ENCODE results near the gene UBE4B.
"Not testable (repeated sequence)": the region's sequence is repeated elsewhere in the genome, so short reads cannot be mapped to it uniquely, and the experiment has no call there.

The UBE4B gene

DNA sequence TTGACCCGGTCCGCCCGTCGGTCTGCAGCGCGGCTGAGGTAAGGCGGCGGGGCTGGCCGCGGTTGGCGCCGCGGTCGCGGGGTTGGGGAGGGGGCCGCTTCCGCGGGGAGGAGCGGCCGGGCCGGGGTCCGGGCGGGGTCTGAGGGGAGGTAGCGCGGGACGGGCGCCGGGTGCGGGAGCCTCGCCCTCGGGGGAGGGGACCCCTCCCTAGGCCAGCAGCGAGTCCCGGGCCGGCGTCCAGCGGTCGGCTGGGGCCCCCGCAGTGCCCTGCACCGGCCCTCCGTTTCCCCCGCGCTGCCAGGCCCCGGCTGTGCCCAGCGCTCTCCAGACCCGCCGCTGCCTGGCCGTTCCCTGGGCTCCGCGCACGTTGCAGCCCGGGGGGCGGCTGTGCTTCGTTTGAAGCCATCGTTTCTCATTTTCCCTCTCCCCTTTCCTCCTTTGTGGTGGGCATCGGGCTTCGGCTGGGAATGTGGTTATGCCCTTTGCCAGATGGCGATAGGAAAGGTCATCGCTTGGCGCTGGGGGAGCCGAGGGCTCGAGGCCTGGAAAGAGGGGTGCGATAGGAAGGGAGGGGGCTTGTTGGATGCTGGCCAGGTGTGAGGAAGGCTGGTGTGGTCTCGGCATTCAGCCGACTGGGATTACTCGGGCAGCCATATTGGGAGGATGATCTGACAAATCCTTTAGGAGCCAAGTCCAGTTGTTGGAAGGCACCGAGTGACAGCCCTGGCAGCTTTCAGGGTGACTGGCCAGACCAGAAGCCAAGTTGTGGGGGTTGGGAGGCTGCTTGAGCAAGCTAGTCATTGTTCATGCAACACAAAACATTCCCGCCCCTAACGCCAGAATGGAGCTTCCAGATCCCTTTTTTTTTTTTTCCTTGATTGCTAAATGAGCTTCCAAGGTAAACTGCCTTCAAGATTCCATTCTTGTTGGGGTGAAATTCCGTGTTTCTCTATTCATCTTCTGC lies 178.4 kb downstream of the UBE4B start:
- DNase-seq (ENCODE audit: low read depth) = peak; percentile 97

DNA sequence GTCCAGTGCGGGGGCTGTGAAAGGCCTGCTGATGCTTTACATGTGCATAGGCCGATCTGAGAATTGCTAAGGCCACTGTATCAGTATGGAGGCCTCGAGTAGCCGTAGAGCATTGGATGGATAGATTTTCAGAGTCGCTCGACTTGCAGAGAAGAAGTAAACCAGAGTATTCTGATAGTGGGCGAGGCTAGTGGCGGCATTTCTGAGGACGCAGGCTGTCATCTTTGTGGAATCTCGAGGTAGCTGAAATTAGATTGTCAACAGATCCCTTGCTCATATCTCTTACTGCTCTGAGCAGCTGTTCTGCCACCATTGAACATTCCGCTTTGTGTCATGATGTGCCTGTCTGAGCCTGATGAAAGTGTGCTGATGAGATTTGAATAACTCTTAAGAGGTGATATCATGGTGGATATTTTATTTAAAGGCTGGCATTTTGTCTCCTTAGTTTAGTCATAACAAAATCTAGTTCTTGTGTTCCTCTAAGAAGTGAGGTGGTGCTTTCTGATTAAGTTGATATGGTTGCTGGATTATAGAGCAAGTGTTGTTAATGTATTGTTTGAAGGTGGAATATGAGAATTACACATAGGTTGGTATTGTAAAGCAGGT lies 179.2 kb downstream of the UBE4B start:
- no peak for DNase-seq (ENCODE audit: low read depth)

DNA sequence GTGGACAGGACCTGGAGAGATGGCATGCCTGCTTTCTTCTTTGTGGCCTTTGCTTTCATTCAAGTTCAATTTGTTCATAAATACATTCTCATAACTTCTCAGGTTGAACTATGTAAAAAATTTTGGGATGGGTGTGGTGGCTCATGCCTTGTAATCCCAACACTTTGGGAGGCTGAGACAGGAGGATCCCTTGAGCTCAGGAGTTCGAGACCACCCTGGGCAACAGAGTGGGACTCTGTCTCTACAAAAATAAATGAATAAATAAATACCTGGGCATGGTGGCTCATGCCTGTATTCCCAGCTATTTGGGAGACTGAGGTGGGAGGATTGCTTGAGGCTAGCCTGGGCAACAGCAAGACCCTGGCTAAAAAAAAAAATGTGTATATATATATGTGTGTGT lies 179.7 kb downstream of the UBE4B start:
- DNase-seq (ENCODE audit: low read depth) = no peak

DNA sequence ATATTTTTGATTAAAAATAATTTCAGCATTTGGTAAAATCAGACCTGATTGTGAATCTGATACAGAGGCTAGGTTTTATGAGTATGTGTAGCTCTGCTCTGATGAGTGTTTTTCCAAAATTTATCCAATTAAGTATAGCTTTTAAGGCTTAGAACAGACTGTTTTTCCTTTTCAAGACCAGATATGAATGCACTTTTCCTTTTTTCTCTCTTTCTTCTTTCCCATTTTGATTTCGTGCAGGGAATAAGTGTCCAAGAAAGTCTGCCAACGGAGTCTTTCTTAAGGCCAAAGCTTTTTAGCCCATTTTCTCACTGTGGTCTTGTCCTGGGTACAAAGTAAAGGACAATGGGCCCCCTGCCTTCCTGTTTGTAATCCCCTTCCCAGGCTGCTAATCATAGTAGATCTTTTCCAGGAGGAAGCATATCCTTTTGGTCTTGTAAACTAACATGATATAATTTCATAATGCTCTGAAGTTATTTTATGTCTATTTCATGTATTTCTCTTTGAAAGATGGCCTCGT lies 180.5 kb downstream of the UBE4B start:
- DNase-seq (ENCODE audit: low read depth) = no peak

DNA sequence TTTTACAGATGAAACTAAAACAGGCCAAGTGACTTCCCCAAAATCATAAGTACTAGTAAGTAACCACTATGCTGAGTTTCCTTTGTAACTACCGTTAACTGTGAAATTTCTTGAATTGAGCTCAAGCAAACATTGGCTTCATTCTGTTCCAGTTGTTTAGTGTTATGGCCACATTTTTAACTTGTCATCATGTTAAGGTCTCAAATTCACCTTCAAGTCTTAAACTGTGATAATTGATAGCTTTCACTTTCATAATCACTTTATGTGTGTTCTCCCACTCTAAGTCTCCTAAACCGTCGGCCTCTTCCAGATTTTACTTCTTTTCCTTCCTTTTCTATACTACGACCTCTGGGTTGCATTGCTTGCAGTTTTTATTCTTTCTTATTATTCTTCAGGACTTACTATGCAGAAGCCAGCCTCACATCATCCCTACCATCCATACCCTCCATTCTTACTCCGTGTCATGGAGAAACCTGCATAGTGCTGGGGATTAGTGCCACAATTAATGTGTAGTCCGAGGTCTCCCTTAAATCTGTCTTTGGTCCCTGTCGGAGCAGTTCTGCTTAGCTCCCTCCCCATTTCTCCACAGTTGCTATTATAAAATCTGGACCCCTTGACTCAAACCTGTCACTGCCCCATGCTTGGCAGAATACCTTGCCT lies 183.5 kb downstream of the UBE4B start:
- DNase-seq (ENCODE audit: low read depth) = no peak

DNA sequence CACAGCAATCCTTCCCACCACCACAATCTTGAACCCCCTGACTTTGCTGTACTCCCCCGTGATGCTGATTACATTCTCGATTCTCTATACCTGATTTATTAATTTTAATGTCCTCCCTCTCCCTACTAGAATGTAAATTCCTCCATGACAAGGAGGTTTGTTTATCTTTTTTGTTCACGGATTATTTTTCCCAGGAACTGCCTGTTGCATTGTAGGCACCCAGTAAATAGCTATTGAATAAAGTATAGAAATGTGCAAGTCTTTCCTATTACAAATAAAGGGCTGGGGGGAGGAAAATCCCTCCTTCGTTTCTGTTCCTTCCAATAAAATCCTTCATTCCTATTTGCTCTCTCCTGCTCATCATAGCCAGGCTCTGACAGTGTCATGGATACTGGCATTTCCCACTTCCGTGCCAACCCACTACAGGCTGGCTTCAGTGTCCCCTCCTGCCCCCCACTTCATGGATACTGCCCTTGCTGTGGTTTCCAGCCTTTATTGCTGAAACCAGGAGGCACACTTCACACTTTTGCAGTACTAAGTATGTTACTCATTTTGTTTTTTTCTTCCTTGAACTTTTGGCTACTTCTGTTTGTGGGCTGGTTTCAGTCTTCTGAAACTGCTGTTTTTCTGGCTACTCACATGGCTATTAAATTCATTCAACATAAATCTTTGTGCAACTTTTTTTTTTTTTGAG lies 185.1 kb downstream of the UBE4B start:
- DNase-seq (ENCODE audit: low read depth) = peak; percentile 55

DNA sequence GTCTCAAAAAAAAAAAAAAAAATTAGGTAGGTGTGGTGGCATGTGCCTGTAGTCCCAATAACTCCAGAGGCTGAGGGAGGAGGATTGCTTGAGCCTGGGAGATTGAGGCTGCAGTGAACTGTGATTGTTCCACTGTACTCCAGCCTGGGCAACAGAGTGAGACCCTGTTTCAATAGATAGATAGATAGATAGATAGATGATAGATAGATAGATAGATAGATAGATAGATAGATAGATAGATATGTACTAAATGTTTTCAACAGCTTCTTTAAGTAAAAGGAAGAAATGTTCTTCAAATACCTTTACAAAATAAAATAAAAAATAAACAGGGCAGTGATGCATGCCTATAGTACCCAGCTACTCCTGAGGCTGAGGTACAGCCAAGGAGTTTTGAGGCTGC lies 187.4 kb downstream of the UBE4B start:
- no peak for DNase-seq (ENCODE audit: low read depth)

DNA sequence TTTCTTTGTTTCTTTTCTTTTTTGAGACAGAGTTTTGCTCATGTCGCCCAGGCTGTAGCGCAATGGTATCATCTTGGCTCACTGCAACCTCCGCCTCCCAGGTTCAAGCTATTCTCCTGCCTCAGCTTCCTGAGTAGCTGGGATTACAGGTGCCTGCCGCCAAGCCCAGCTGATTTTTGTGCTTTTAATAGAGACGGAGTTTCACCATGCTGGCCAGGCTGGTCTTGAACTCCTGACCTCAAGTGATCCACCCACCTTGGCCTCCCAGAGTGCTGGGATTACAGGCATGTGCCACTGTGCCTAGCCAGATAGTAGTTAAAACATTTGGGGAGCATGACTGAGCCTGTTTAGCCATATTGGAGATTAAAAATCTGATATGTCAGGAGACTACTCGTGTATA lies 187.9 kb downstream of the UBE4B start:
- DNase-seq (ENCODE audit: low read depth) = not testable (repeated sequence)

DNA sequence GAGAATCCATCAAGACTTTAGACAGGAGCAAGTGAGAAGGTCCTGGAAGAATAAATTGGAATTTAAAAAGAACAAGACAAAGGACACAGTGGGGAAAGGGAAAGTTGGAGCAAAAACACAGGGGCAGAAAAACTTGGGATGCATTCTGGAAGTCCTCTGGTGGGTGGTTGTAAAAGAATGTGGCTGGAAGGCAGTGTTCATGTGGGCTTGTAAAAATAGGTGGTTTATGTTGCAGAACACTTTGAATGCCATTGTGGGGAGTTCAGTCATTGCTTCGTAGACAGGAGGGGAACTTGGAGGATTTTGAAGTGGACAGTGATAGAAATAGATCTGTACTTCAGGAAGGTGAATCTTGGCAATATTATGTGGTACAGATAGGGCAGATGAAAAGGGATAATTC lies 192.8 kb downstream of the UBE4B start:
- DNase-seq (ENCODE audit: low read depth) = no peak

DNA sequence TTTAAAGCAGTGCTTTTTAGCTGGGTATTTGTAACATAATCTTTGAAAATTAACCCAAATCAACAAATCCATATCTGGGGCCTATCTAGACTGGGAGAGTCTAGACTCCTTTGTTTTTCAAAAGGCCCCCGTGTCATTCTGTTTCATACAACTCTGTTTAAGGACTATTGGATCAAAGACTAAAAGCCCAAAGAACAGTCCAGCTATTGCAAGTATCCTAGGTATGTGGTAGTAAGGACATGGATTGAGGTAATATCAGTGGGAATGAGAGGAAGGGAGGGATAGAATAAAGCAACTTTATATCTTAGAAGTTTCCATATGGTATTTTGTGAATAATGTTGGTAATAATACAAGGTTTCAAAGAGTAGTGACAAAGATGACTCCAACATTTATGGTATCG lies 195.8 kb downstream of the UBE4B start:
- no peak for DNase-seq (ENCODE audit: low read depth)

DNA sequence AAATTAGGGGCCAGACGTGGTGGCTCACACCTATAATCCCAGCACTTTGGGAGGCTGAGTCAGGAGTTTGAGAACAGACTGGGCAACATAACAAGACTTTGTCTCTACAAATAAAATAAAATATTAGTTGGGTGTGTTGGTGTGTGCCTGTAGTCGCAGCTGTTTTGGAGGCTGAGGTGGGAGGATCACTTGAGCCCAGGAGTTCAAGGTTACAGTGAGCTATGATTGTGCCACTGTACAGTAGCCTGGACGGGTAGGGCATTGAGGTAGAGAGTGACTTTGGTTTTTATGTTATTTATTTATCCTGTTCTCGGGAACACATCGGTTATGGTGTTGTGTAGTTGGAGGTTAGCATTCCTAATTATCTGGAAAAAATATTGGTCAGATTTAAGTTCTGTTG lies 197.1 kb downstream of the UBE4B start:
- no peak for DNase-seq (ENCODE audit: low read depth)
